ENCODE results near the gene IL16. TPM values are rescaled to one million over a fixed set of nuclear protein-coding genes. Genes with fewer than 3 reads are reported as not detected.

The IL16 gene
- total RNA-seq, 1 experiment from 2014 or later, result 0.81 TPM

DNA sequence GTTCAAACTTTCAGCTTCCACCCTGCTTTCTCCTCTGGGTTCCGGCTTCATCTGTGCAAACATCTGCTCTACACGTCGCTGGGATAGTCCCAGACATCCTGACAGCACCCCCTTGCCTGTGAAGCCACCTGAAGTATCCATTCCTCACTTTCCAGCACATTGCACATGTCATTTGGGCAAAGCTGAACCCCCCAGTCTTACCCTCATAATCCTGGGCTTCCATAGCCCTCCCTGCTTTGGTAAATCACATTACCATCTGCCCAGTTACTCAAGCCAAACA is 84.7 kb downstream of the IL16 start:
- Histone ChIP-seq H3K27me3 (ENCODE audit: insufficient read depth, low read length) (no peaks in the 10 kb centered on the region), H3K4me2 (ENCODE audit: low read length) (no peak overlapping the region), H3K9me2 (ENCODE audit: insufficient read depth) (no peaks in the 10 kb centered on the region), H3K9me3 (ENCODE audit: control insufficient read depth in 1 of 2, insufficient read depth in 1 of 2, low read depth in 1 of 2, low read length in 2 of 2) (no peaks in the 10 kb centered on the region), H2AFZ (ENCODE audit: low read depth, low read length, poor library complexity, severe bottlenecking) (no peak overlapping the region), H4K20me1 (ENCODE audit: insufficient read depth) (no peaks in the 10 kb centered on the region), H3K27ac (ENCODE audit: low read depth, low read length) (no peak overlapping the region), H3K4me1 (ENCODE audit: control insufficient read depth in 1 of 2, insufficient read depth in 2 of 2, low read length in 2 of 2) (no peaks in the 10 kb centered on the region), H3K4me3 (replicated peaks in 1 of 2; ENCODE audit: low read depth in 1 of 2, low read length in 2 of 2) (no peak overlapping the region), H3K9ac (ENCODE audit: low read length) (no peak overlapping the region), H3K36me3 (ENCODE audit: control insufficient read depth in 1 of 2, insufficient read depth in 2 of 2, low read length in 2 of 2) (no peaks in the 10 kb centered on the region), H3K79me2 (ENCODE audit: insufficient read depth, low read length) (no peaks in the 10 kb centered on the region)
- TF ChIP-seq MAX (IDR thresholded peaks at IDR 0.05) (no peak), SRF (IDR thresholded peaks at IDR 0.05; ENCODE audit: low read depth) (no peak), CEBPB (IDR thresholded peaks at IDR 0.05; ENCODE audit: low read depth) (no peak), JUND (IDR thresholded peaks at IDR 0.05) (no peak)
- no peak for ATAC-seq
- intact Hi-C loops (cut with micrococcal nuclease), result no loop called here
- CTCF ChIA-PET, result interaction anchor here (1.4 to 1.8 kb wide), 2 partner anchors 9 to 15 kb away, joined by 4 read pairs; no protein-coding TSS in a partner anchor
- POLR2A ChIA-PET, result no interaction called here
- no TSS peak for BruUV-seq (replicated peaks)
- no peak for DNase-seq (ENCODE audit: low read depth, low spot score)
- RAD21 ChIA-PET (ENCODE audit: low non-redundant PET in 1 of 2, low total read pairs in 2 of 2, uncharacterized antibody in 2 of 2, unreplicated experiment in 2 of 2), result no interaction called here

- Histone ChIP-seq H3K79me2 (ENCODE audit: insufficient read depth, low read length) (no peaks in the 10 kb centered on the region), H2AFZ (ENCODE audit: low read depth, low read length, poor library complexity, severe bottlenecking) (no peak overlapping the region), H3K4me1 (ENCODE audit: control insufficient read depth in 1 of 2, insufficient read depth in 2 of 2, low read length in 2 of 2) (no peaks in the 10 kb centered on the region), H4K20me1 (ENCODE audit: insufficient read depth) (no peaks in the 10 kb centered on the region), H3K4me2 (ENCODE audit: low read length) (no peak overlapping the region), H3K36me3 (ENCODE audit: control insufficient read depth in 1 of 2, insufficient read depth in 2 of 2, low read length in 2 of 2) (no peaks in the 10 kb centered on the region), H3K27ac (ENCODE audit: low read depth, low read length) (no peak overlapping the region), H3K9me2 (ENCODE audit: insufficient read depth) (no peaks in the 10 kb centered on the region), H3K9ac (ENCODE audit: low read length) (no peak overlapping the region), H3K9me3 (ENCODE audit: control insufficient read depth in 1 of 2, insufficient read depth in 1 of 2, low read depth in 1 of 2, low read length in 2 of 2) (no peaks in the 10 kb centered on the region), H3K4me3 (replicated peaks in 1 of 2; ENCODE audit: low read depth in 1 of 2, low read length in 2 of 2) (no peak overlapping the region), H3K27me3 (ENCODE audit: insufficient read depth, low read length) (no peaks in the 10 kb centered on the region)
- intact Hi-C loops (cut with micrococcal nuclease), result loop anchor here (2.0 kb wide), 1 partner anchor 47 kb away; no protein-coding TSS in a partner anchor
- ATAC-seq, result no peak
- ChIA-PET POLR2A (interaction anchor here (1.2 kb wide), 1 partner anchor 42 kb away, joined by 3 read pairs; the partner anchor contains the start of gene STARD5), RAD21 (ENCODE audit: low non-redundant PET in 1 of 2, low total read pairs in 2 of 2, uncharacterized antibody in 2 of 2, unreplicated experiment in 2 of 2) (no interaction called here), CTCF (no interaction called here)
- BruUV-seq (replicated peaks), result no TSS peak
- TF ChIP-seq SRF (IDR thresholded peaks at IDR 0.05; ENCODE audit: low read depth) (no peak), FOSL1 (IDR thresholded peaks at IDR 0.05; ENCODE audit: low read depth) (no peak), JUND (IDR thresholded peaks at IDR 0.05) (no peak), POLR2A (IDR thresholded peaks at IDR 0.05; ENCODE audit: borderline replicate concordance, extremely low read depth, insufficient read depth, insufficient read length) (no peak), SP1 (IDR thresholded peaks at IDR 0.05; ENCODE audit: low read depth) (no peak), CBX3 (IDR thresholded peaks at IDR 0.05; ENCODE audit: low read depth) (no peak), EGR1 (IDR thresholded peaks at IDR 0.05; ENCODE audit: low read depth) (no peak), TCF7L2 (IDR thresholded peaks at IDR 0.05; ENCODE audit: borderline replicate concordance, extremely low read depth, insufficient read depth, insufficient read length) (no peak), POLR2AphosphoS5 (IDR thresholded peaks at IDR 0.05; ENCODE audit: low read depth, low read length) (no peak), YY1 (IDR thresholded peaks at IDR 0.05; ENCODE audit: extremely low read depth, insufficient replicate concordance, low read depth, low read length) (no peak), EZH2 (IDR thresholded peaks at IDR 0.05) (no peak), SIN3A (IDR thresholded peaks at IDR 0.05; ENCODE audit: low read depth) (no peak), ZFX (IDR thresholded peaks at IDR 0.05) (no peak)
- TF ChIP-seq, protein P1, sequence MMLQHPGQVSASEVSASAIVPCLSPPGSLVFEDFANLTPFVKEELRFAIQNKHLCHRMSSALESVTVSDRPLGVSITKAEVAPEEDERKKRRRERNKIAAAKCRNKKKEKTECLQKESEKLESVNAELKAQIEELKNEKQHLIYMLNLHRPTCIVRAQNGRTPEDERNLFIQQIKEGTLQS (IDR thresholded peaks at IDR 0.05), result no peak
- no peak for DNase-seq (ENCODE audit: low read depth, low spot score)
These were observed 85.3 kb downstream of the IL16 start for GRCh38 chr15:81281766-81282605.

All from HCT116 (cell line).